Ishikawa (cell line): ENCODE results near the gene LEMD2.

Source experiments
- CEBPB ChIP-seq: IDR thresholded peaks from 2 replicates; pipeline ENCODE4 v1.6.1; 2012
- CREB1 ChIP-seq: IDR thresholded peaks from 2 replicates; pipeline ENCODE4 v1.6.1; 2012; ENCODE audit warnings: low read depth
- EGR1 ChIP-seq: IDR thresholded peaks from 2 replicates; pipeline ENCODE4 v1.6.1; 2012
- EP300 ChIP-seq: IDR thresholded peaks from 2 replicates; pipeline ENCODE4 v1.6.1; 2012; ENCODE audit warnings: borderline replicate concordance
- FOXM1 ChIP-seq: IDR thresholded peaks from 2 replicates; pipeline ENCODE4 v1.6.1; 2012; ENCODE audit warnings: low read depth, borderline replicate concordance
- MAX ChIP-seq: IDR thresholded peaks from 2 replicates; pipeline ENCODE4 v1.6.1; 2012
- NFIC ChIP-seq: IDR thresholded peaks from 2 replicates; pipeline ENCODE4 v1.6.1; 2012
- RAD21 ChIP-seq: IDR thresholded peaks from 2 replicates; pipeline ENCODE4 v1.6.1; 2012; ENCODE audit warnings: low read depth
- REST ChIP-seq: IDR thresholded peaks from 2 replicates; pipeline ENCODE4 v1.6.1; 2012; ENCODE audit warnings: low read depth, mild to moderate bottlenecking
- TAF1 ChIP-seq: IDR thresholded peaks from 2 replicates; pipeline ENCODE4 v1.6.1; 2012; ENCODE audit warnings: low read depth, mild to moderate bottlenecking
- TCF12 ChIP-seq: IDR thresholded peaks from 2 replicates; pipeline ENCODE4 v1.6.1; 2012; ENCODE audit warnings: low read depth
- TEAD4 ChIP-seq: IDR thresholded peaks from 2 replicates; pipeline ENCODE4 v1.6.1; 2012
- ZBTB7A ChIP-seq: IDR thresholded peaks from 2 replicates; pipeline ENCODE4 v1.6.1; 2012; ENCODE audit warnings: low read depth

- TF ChIP-seq MAX (no peak), EGR1 (no peak), REST (no peak), TAF1 (no peak), EP300 (no peak), TCF12 (no peak), CEBPB (no peak), RAD21 (no peak), CREB1 (no peak), TEAD4 (no peak), ZBTB7A (no peak), NFIC (no peak), FOXM1 (no peak)
These were observed 19.6 kb downstream of the LEMD2 start for GRCh38 chr6:33769248-33769821.
